Progenitor cell of endocrine pancreas (in vitro differentiated cells): ENCODE results near the gene METRNL. TPM values are rescaled to one million over a fixed set of nuclear protein-coding genes. Genes with fewer than 3 reads are reported as not detected.

Experiments
- DNase-seq: peaks from one replicate; pipeline ENCODE4 v3.0.0; 2021; ENCODE audit warnings: low spot score; ENCODE audit not compliant: unreplicated experiment
- H3K27ac Mint-ChIP-seq: 2 replicates; pipeline ENCODE4 v1.8.0; 2021; ENCODE audit warnings: mild to moderate bottlenecking, moderate library complexity, mixed read lengths
- H3K27me3 Mint-ChIP-seq: 2 replicates; pipeline ENCODE4 v1.8.0; 2021; ENCODE audit warnings: mixed read lengths
- H3K36me3 Mint-ChIP-seq: 2 replicates; pipeline ENCODE4 v1.8.0; 2022; ENCODE audit warnings: mixed read lengths; ENCODE audit not compliant: insufficient read depth
- H3K4me1 Mint-ChIP-seq: 2 replicates; pipeline ENCODE4 v1.8.0; 2021; ENCODE audit warnings: low read depth, mixed read lengths
- H3K4me3 Mint-ChIP-seq: 2 replicates; pipeline ENCODE4 v1.8.0; 2021; ENCODE audit warnings: low read depth, mild to moderate bottlenecking, moderate library complexity, mixed read lengths
- H3K9me3 Mint-ChIP-seq: 2 replicates; pipeline ENCODE4 v1.8.0; 2021; ENCODE audit warnings: low read depth, mixed read lengths
- CTCF ChIP-seq: fragments of 200-600 bp; sonication (generic); IDR thresholded peaks from one replicate; pipeline ENCODE4 v1.5.0; 2021; ENCODE audit warnings: antibody characterized with exemption, mild to moderate bottlenecking; ENCODE audit not compliant: unreplicated experiment
- total RNA-seq: library from RNA; stranded (reverse); gene quantifications from 2 replicates; pipeline ENCODE4 v1.2.1, GENCODE V29; 2021

METRNL gene
- total RNA-seq, 1 donor from 2014 or later = 54.6 TPM

- H3K27ac Mint-ChIP-seq = no peak overlapping the region
- no peak overlapping the region for H3K4me3 Mint-ChIP-seq
- H3K36me3 Mint-ChIP-seq = peaks cover 2% of the 10 kb centered on the region
- peaks cover 15% of the 10 kb centered on the region for H3K27me3 Mint-ChIP-seq
- TF ChIP-seq CTCF = no peak
- no peak for DNase-seq
- H3K9me3 Mint-ChIP-seq = peaks cover 9% of the 10 kb centered on the region
- H3K4me1 Mint-ChIP-seq = no peaks in the 10 kb centered on the region
Observed at GRCh38 chr17:83143817-83144231, 64.4 kb downstream of the METRNL start.

Other genes with a start within 250 kb of the METRNL start
- 0.07 and 0.11 TPM in 2 replicates for gene ZNF750, start 239.6 kb upstream of the METRNL start, total RNA-seq